ENCODE measurements around the gene CNTNAP2. TPM values are rescaled to one million over a fixed set of nuclear protein-coding genes. Genes with fewer than 3 reads are reported as not detected.

The CNTNAP2 gene
- total RNA-seq, 2 donors from 2014 or later = 4.4 to 8.5 TPM

DNA sequence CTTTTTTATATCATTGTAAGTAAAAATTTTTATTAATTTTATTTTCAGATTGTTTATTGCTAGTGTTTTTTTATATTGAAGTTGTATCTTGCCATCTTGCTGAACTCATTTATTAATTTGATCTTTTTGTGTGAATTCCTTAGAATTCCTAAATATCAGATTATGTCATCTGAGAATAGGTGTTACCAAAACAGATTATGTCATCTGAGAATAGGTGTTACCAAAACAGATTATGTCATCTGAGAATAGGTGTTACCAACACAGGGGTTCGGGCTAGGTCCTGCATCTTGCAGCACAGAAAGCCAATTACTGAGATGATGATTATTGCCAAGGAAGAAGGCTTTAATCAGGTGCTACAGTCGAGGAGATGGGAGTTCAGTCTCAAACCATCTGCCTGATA, 383.4 kb downstream of the CNTNAP2 start:
- H3K36me3 ChIP-seq = no peaks in the 10 kb centered on the region
- H3K27me3 ChIP-seq = no peaks in the 10 kb centered on the region
- intact Hi-C loops (cut with DNase I) = no loop called here
- H3K4me3 ChIP-seq = no peak overlapping the region
- TF ChIP-seq, protein P1, sequence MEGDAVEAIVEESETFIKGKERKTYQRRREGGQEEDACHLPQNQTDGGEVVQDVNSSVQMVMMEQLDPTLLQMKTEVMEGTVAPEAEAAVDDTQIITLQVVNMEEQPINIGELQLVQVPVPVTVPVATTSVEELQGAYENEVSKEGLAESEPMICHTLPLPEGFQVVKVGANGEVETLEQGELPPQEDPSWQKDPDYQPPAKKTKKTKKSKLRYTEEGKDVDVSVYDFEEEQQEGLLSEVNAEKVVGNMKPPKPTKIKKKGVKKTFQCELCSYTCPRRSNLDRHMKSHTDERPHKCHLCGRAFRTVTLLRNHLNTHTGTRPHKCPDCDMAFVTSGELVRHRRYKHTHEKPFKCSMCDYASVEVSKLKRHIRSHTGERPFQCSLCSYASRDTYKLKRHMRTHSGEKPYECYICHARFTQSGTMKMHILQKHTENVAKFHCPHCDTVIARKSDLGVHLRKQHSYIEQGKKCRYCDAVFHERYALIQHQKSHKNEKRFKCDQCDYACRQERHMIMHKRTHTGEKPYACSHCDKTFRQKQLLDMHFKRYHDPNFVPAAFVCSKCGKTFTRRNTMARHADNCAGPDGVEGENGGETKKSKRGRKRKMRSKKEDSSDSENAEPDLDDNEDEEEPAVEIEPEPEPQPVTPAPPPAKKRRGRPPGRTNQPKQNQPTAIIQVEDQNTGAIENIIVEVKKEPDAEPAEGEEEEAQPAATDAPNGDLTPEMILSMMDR (IDR thresholded peaks at IDR 0.05) = no peak
- H3K9ac ChIP-seq (ENCODE audit: low read depth in 2 of 2, low read length in 2 of 2) = no peak overlapping the region
- H3K27ac ChIP-seq = no peak overlapping the region
- H3K9me3 ChIP-seq = no peaks in the 10 kb centered on the region
- no peaks in the 10 kb centered on the region for H3K4me1 ChIP-seq
- no peak for DNase-seq

DNA sequence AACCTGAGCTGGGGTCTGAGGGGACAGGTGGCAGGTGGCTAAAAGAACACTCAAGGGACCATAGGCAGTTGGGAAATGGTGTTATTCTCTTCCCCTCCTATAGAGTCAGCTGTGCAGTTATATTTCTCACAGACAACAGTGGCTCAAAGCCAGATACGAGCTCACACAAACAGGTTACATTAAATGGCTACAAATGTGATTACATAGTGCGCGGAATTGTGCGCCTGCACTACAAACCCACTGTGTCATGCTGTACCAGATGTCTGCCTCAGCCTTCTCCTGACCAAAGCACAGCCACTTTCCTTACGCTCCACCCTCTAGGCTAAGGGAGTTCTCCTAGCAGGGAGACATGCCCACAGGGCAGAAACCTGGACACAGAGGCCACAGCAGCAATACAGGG, 387.2 kb downstream of the CNTNAP2 start:
- no peaks in the 10 kb centered on the region for H3K9me3 ChIP-seq
- H3K36me3 ChIP-seq = no peaks in the 10 kb centered on the region
- no peak for DNase-seq
- H3K9ac ChIP-seq (ENCODE audit: low read depth in 2 of 2, low read length in 2 of 2) = no peak overlapping the region
- H3K27me3 ChIP-seq = no peaks in the 10 kb centered on the region
- TF ChIP-seq, protein P1 (IDR thresholded peaks at IDR 0.05) = no peak
- no peak overlapping the region for H3K27ac ChIP-seq
- H3K4me3 ChIP-seq = no peak overlapping the region
- H3K4me1 ChIP-seq = no peaks in the 10 kb centered on the region
- intact Hi-C loops (cut with DNase I) = no loop called here

DNA sequence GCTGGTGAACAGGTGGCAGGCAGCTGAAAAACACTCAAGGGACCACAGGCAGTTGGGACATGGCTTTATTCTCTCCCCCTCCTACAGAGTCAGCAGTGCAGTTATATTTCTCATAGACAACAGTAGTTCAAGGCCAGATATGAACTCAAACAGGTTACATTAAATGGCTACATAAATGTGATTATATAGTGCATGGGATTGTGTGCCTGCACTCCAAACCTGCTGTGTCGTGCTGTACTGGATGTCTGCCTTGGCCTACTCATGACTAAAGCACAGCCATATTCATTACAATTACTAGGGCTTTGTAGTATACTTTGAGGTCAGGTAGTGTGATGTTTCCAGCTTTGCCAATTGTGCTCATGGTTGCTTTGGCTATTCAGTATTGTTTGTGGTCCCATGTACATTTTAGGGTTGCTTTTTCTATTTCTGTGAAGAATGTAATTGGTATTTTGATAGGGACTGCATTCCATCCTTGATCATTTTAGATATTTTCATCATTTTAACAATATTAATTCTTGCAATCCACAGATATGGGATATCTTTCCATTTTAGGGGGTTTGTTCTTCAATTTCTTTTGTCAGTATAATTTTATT, 393.6 kb downstream of the CNTNAP2 start:
- Histone ChIP-seq H3K9me3 (no peaks in the 10 kb centered on the region), H3K9ac (ENCODE audit: low read depth in 2 of 2, low read length in 2 of 2) (no peak overlapping the region), H3K4me3 (no peak overlapping the region), H3K4me1 (no peaks in the 10 kb centered on the region), H3K27ac (no peak overlapping the region), H3K36me3 (no peaks in the 10 kb centered on the region), H3K27me3 (no peaks in the 10 kb centered on the region)
- TF ChIP-seq, protein P1 (IDR thresholded peaks at IDR 0.05) = no peak
- intact Hi-C loops (cut with DNase I) = no loop called here
- no peak for DNase-seq

DNA sequence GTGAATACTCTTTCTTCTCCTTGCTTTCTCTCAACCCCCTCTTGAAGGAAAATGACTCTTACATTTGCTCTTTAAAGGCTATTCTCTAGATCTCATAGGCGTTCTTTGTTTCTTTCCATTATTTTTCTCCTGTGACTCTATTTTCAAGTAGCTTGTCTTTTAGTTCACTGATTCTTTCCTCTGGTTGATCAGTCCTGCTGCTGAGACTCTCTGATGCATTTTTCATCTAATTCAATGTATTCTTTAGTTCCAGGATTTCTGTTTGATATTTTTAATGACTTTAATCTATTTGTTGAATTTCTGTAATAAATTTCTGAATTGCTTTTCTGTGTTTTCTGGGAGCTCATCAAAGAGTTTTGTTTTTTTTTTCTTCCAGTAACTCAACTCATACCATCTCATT, 397.7 kb downstream of the CNTNAP2 start:
- Histone ChIP-seq H3K9ac (ENCODE audit: low read depth in 2 of 2, low read length in 2 of 2) (no peak overlapping the region), H3K27ac (no peak overlapping the region), H3K4me1 (no peaks in the 10 kb centered on the region), H3K27me3 (no peaks in the 10 kb centered on the region), H3K36me3 (no peaks in the 10 kb centered on the region), H3K4me3 (no peak overlapping the region), H3K9me3 (no peaks in the 10 kb centered on the region)
- TF ChIP-seq, protein P1 (IDR thresholded peaks at IDR 0.05) = no peak
- DNase-seq = no peak
- intact Hi-C loops (cut with DNase I) = no loop called here

DNA sequence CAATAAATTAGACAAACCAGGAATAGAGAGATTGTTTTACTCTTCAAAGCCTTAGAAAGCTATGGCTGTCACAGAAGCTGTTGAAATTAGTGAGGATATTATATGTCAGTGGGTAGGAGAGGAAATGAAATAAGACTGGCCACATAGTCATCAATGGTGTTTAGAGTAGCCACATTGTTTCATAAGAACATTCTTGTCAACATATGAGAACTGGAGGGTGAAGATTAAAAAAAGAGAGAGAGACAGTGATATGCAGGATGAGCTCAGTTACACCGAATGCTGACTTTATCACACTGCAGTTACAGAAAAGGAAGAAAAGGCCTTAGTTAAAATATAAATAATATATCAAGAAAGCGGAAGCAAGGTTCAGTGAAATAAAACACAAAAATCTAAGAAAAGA, 412.0 kb downstream of the CNTNAP2 start:
- Histone ChIP-seq H3K27ac (no peak overlapping the region), H3K4me1 (no peaks in the 10 kb centered on the region), H3K27me3 (no peaks in the 10 kb centered on the region), H3K4me3 (no peak overlapping the region), H3K9me3 (no peaks in the 10 kb centered on the region), H3K36me3 (no peaks in the 10 kb centered on the region), H3K9ac (ENCODE audit: low read depth in 2 of 2, low read length in 2 of 2) (no peak overlapping the region)
- intact Hi-C loops (cut with DNase I) = no loop called here
- TF ChIP-seq, protein P1 (IDR thresholded peaks at IDR 0.05) = no peak
- no peak for DNase-seq
